ENCODE data around the gene IFI35. TPM values are rescaled to one million over a fixed set of nuclear protein-coding genes. Genes with fewer than 3 reads are reported as not detected.

The IFI35 gene
- total RNA-seq, 1 donor from 2014 or later = 0.79 TPM

DNA sequence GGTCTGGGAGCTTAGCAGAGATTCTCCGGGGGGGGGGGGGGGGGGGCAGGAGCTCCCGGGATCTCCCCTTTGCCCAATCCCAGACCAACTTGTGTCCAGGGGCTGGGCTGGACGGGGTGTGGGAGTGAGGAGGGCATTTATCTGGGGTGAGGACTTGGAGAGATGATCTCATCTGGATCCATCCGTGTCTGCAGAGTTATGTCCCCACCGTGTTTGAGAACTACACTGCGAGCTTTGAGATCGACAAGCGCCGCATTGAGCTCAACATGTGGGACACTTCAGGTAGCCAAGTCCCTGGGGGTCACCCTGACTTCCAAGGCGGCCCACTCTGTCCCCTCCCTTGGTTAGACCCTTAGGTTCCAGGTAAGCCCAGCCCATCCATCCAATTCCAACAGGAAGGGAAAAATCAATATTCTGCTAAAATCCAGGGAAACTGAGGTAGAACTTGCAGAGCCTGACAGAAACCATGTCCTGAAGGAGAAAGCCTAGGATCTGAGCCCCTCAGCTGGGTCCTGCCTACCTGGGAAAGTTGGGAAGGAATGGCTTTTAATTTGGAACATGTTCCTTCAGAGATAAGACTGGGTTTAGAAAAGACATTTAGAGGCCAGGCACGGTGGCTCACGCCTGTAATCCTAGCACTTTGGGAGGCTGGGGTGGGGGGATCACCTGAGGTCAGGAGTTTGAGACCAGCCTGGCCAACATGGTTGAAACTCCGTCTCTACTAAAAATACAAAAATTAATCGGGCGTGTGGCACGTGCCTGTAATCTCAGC, 19.4 kb downstream of the IFI35 start:
- no peaks in the 10 kb centered on the region for H3K27me3 ChIP-seq (ENCODE audit: control insufficient read depth, insufficient read depth, low read length)
- H3K4me3 ChIP-seq (ENCODE audit: low read depth, low read length) = no peak overlapping the region
- TF ChIP-seq, protein P1, sequence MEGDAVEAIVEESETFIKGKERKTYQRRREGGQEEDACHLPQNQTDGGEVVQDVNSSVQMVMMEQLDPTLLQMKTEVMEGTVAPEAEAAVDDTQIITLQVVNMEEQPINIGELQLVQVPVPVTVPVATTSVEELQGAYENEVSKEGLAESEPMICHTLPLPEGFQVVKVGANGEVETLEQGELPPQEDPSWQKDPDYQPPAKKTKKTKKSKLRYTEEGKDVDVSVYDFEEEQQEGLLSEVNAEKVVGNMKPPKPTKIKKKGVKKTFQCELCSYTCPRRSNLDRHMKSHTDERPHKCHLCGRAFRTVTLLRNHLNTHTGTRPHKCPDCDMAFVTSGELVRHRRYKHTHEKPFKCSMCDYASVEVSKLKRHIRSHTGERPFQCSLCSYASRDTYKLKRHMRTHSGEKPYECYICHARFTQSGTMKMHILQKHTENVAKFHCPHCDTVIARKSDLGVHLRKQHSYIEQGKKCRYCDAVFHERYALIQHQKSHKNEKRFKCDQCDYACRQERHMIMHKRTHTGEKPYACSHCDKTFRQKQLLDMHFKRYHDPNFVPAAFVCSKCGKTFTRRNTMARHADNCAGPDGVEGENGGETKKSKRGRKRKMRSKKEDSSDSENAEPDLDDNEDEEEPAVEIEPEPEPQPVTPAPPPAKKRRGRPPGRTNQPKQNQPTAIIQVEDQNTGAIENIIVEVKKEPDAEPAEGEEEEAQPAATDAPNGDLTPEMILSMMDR (IDR thresholded peaks at IDR 0.05; ENCODE audit: insufficient read depth, low read length, severe bottlenecking) = no peak
- no peaks in the 10 kb centered on the region for H3K36me3 ChIP-seq (ENCODE audit: control insufficient read depth, insufficient read depth, low read length)
- no peak for FAIRE-seq
- no peak for DNase-seq (ENCODE audit: low read depth)

DNA sequence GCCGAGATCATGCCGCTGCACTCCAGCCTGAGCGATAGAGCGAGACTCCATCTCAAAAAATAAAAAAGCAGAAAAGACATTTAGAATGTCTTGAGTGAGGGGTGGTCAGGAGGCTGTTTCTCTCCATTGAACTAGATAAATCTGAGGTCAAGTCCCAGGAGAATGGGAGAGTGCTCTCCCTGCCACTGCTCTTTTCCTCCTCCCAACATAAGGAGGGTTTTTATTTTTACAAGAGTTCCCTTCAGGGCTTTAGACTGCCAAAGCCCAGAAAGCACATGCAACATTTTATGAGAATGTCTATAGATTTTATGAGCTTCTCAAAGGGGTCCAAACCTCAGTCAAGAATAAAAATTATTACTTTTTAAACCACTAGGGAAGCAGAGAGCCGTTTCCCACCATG, 20.0 kb downstream of the IFI35 start:
- FAIRE-seq (no peak), DNase-seq (ENCODE audit: low read depth) (no peak)
- TF ChIP-seq, protein P1 (IDR thresholded peaks at IDR 0.05; ENCODE audit: insufficient read depth, low read length, severe bottlenecking) = no peak
- Histone ChIP-seq H3K36me3 (ENCODE audit: control insufficient read depth, insufficient read depth, low read length) (no peaks in the 10 kb centered on the region), H3K4me3 (ENCODE audit: low read depth, low read length) (no peak overlapping the region), H3K27me3 (ENCODE audit: control insufficient read depth, insufficient read depth, low read length) (no peaks in the 10 kb centered on the region)

DNA sequence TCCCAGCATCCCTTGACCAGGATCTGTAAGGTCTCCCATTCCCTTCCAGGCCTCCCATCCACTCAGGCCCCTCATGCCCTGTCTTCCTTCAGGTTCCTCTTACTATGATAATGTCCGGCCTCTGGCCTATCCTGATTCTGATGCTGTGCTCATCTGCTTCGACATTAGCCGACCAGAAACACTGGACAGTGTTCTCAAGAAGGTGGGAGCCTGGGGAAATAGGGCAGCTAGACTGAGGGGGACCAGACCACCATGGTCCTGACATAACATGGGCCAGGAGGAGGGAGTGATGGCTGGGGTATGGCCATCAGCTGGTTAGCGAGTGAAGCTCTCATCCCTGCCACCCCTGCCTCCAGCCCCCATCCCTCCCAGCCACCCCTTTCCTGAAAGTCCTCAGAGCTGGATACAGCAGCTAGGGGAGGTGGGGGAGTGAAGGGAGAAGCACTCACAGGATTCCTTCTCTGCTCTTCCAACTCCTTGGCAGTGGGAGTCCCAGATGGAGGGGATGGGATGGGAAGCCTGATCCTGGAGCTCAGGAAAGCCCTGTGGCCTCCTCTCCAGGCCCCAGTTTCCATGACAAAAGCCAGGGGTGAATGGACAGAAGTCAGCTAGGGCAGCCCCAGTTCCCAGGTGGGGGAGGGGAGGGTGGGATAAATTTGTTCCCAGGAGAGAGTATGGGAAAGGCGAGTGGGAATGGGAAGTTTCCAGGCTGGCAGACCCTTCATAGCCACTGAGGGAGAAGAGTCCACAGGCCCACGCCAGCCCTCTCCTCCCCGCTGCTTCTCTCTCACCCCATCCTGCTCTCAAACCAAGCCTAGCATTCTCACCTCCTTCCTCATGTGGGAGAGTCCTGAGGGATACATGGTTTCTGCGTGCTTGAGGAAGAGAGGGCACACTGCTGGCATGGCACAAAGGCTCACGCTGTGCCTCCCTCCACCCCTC, 20.8 kb downstream of the IFI35 start:
- FAIRE-seq (no peak), DNase-seq (ENCODE audit: low read depth) (no peak)
- H3K4me3 ChIP-seq (ENCODE audit: low read depth, low read length) = no peak overlapping the region
- no peaks in the 10 kb centered on the region for H3K27me3 ChIP-seq (ENCODE audit: control insufficient read depth, insufficient read depth, low read length)
- H3K36me3 ChIP-seq (ENCODE audit: control insufficient read depth, insufficient read depth, low read length) = no peaks in the 10 kb centered on the region
- TF ChIP-seq, protein P1 (IDR thresholded peaks at IDR 0.05; ENCODE audit: insufficient read depth, low read length, severe bottlenecking) = no peak

DNA sequence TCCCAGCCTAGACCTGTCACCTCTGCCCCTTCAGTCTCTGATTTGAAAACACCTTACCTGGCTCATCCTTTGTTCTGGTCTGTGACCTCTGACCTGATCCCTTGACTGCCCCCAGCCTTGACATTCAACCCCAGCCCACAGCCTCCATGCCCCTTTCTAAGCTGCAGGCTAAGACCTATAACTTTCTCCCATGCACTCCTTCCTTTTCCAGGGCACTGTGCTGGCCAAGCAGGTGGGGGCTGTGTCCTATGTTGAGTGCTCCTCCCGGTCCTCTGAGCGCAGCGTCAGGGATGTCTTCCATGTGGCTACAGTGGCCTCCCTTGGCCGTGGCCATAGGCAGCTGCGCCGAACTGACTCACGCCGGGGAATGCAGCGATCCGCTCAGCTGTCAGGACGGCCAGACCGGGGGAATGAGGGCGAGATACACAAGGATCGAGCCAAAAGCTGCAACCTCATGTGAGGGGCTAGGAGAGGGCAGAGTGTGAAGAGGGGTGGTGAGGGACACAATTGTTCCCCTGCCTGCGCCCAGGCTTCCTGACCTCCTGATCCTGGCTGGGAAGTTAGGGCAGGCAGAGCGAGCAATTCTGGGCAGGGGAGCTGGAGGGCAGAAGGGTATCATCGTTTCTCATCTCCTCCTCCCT, 21.8 kb downstream of the IFI35 start:
- Histone ChIP-seq H3K4me3 (ENCODE audit: low read depth, low read length) (no peak overlapping the region), H3K36me3 (ENCODE audit: control insufficient read depth, insufficient read depth, low read length) (no peaks in the 10 kb centered on the region), H3K27me3 (ENCODE audit: control insufficient read depth, insufficient read depth, low read length) (no peaks in the 10 kb centered on the region)
- DNase-seq (ENCODE audit: low read depth) (no peak), FAIRE-seq (no peak)
- TF ChIP-seq, protein P1 (IDR thresholded peaks at IDR 0.05; ENCODE audit: insufficient read depth, low read length, severe bottlenecking) = no peak

DNA sequence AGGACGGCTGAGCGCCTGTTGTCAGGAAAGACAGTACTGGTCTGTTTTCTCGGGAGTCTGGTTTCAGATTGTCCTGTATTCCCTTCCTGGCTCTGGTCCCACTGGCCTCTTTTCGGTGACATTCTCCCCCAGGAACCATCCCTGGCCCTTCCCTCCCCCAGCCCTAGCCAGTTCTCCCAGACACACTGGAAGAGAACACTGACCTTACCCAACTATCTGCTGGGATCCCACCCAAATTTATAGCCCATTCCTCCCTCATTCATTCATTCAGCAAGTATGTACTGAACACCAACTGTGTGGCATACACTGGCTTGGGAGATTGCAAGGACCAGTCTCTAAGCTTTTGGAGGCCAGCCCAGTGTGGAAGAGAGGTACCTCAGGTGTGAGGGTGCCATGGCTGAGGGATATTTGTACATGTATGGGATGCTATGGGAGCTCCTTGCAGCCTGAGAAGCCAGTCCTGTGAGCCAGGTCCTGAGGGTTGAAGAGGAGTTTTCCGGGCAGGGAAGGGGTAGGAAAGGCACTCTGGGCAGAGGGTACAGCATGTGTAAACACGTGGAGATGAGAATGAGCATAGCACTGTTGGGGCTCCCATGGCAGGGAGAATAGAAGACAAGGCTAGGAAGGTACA, 23.7 kb downstream of the IFI35 start:
- DNase-seq (ENCODE audit: low read depth) (no peak), FAIRE-seq (peak; percentile 60)
- Histone ChIP-seq H3K4me3 (ENCODE audit: low read depth, low read length) (no peak overlapping the region), H3K36me3 (ENCODE audit: control insufficient read depth, insufficient read depth, low read length) (no peaks in the 10 kb centered on the region), H3K27me3 (ENCODE audit: control insufficient read depth, insufficient read depth, low read length) (no peaks in the 10 kb centered on the region)
- TF ChIP-seq, protein P1 (IDR thresholded peaks at IDR 0.05; ENCODE audit: insufficient read depth, low read length, severe bottlenecking) = no peak

Measured in bronchial epithelial cell (primary cell).